Hepatocyte (in vitro differentiated cells): ENCODE data around the gene TTC9C.

ENCODE experiments used
- CTCF ChIP-seq: fragments of 200-600 bp; sonication (generic); IDR thresholded peaks from 2 replicates; pipeline ENCODE4 v1.5.1; 2016; ENCODE audit warnings: antibody characterized with exemption, mild to moderate bottlenecking; ENCODE audit not compliant: poor library complexity
- EZH2phosphoT487 ChIP-seq: fragments of 200-600 bp; sonication (generic); IDR thresholded peaks from one replicate; pipeline ENCODE4 v1.6.1; 2018; ENCODE audit warnings: antibody characterized with exemption, mild to moderate bottlenecking, low read depth, moderate library complexity; ENCODE audit not compliant: unreplicated experiment, severe bottlenecking

GRCh38 chr11:62728171-62728988, at the start of gene TTC9C:
- TF ChIP-seq EZH2phosphoT487 (no peak), CTCF (no peak)
